Ishikawa (cell line): ENCODE measurements around the gene GAREM1.

ENCODE experiments used
- CEBPB ChIP-seq: IDR thresholded peaks from 2 replicates; pipeline ENCODE4 v1.6.1; 2012
- FOXM1 ChIP-seq: IDR thresholded peaks from 2 replicates; pipeline ENCODE4 v1.6.1; 2012; ENCODE audit warnings: low read depth, borderline replicate concordance
- NFIC ChIP-seq: IDR thresholded peaks from 2 replicates; pipeline ENCODE4 v1.6.1; 2012
- TAF1 ChIP-seq: IDR thresholded peaks from 2 replicates; pipeline ENCODE4 v1.6.1; 2012; ENCODE audit warnings: low read depth, mild to moderate bottlenecking
- YY1 ChIP-seq: IDR thresholded peaks from 2 replicates; pipeline ENCODE4 v1.6.1; 2012; ENCODE audit warnings: low read depth

- TF ChIP-seq TAF1 (no peak), NFIC (no peak), CEBPB (no peak), FOXM1 (no peak), YY1 (no peak)
Measured at GRCh38 chr18:32391126-32391525, 79.6 kb downstream of the GAREM1 start.
